Glutamatergic neuron (in vitro differentiated cells): Measurements from ENCODE around the gene SFMBT2. TPM values are rescaled to one million over a fixed set of nuclear protein-coding genes. Genes with fewer than 3 reads are reported as not detected.

Experiments used
- DNase-seq: peaks from one replicate; pipeline ENCODE4 v3.0.0; 2022
- H3K27ac Mint-ChIP-seq: one replicate; pipeline ENCODE4 v1.8.0; 2020; ENCODE audit warnings: mild to moderate bottlenecking, mixed read lengths, inconsistent platforms; ENCODE audit not compliant: unreplicated experiment
- H3K27me3 Mint-ChIP-seq: one replicate; pipeline ENCODE4 v1.8.0; 2020; ENCODE audit warnings: mild to moderate bottlenecking, moderate library complexity, mixed read lengths, inconsistent platforms; ENCODE audit not compliant: unreplicated experiment
- H3K36me3 Mint-ChIP-seq: one replicate; pipeline ENCODE4 v1.8.0; 2020; ENCODE audit warnings: mild to moderate bottlenecking, mixed read lengths, inconsistent platforms; ENCODE audit not compliant: unreplicated experiment
- H3K4me1 Mint-ChIP-seq: one replicate; pipeline ENCODE4 v1.8.0; 2020; ENCODE audit warnings: mild to moderate bottlenecking, low read depth, mixed read lengths, inconsistent platforms; ENCODE audit not compliant: unreplicated experiment
- H3K4me3 Mint-ChIP-seq: one replicate; pipeline ENCODE4 v1.8.0; 2020; ENCODE audit warnings: mild to moderate bottlenecking, mixed read lengths, inconsistent platforms; ENCODE audit not compliant: unreplicated experiment
- H3K9me3 Mint-ChIP-seq: one replicate; pipeline ENCODE4 v1.8.0; 2020; ENCODE audit warnings: mild to moderate bottlenecking, moderate library complexity, mixed read lengths, inconsistent platforms; ENCODE audit not compliant: unreplicated experiment
- CTCF ChIP-seq: fragments of 200-600 bp; sonication (generic); IDR thresholded peaks from one replicate; pipeline ENCODE4 v1.5.0; 2021; ENCODE audit not compliant: partially characterized antibody, unreplicated experiment
- total RNA-seq: library from RNA; stranded (reverse); fragmentation: NEBNext Ultra II Directional; extraction: Animal tissue kit (Norgen Biotek cat#: 25700); gene quantifications from one replicate; pipeline ENCODE4 v1.2.1, GENCODE V29; 2021; ENCODE audit not compliant: unreplicated experiment

The SFMBT2 gene
- total RNA-seq, 1 donor from 2014 or later: 9.1 TPM

GRCh38 chr10:7421526-7421925 lies 10.7 kb upstream of the SFMBT2 start:
- no peaks in the 10 kb centered on the region for H3K27me3 Mint-ChIP-seq
- H3K27ac Mint-ChIP-seq: no peak overlapping the region
- H3K4me1 Mint-ChIP-seq: peaks cover 11% of the 10 kb centered on the region
- H3K4me3 Mint-ChIP-seq: no peak overlapping the region
- peaks cover 2% of the 10 kb centered on the region for H3K9me3 Mint-ChIP-seq
- no peak for DNase-seq
- TF ChIP-seq CTCF: no peak
- H3K36me3 Mint-ChIP-seq: no peaks in the 10 kb centered on the region

GRCh38 chr10:7419998-7420397 lies 9.2 kb upstream of the SFMBT2 start:
- no peak for DNase-seq
- TF ChIP-seq CTCF: no peak
- Mint-ChIP-seq H3K4me1 (peaks cover 11% of the 10 kb centered on the region), H3K4me3 (no peak overlapping the region), H3K9me3 (peaks cover 2% of the 10 kb centered on the region), H3K27me3 (peaks cover 3% of the 10 kb centered on the region), H3K27ac (no peak overlapping the region), H3K36me3 (no peaks in the 10 kb centered on the region)

DNA sequence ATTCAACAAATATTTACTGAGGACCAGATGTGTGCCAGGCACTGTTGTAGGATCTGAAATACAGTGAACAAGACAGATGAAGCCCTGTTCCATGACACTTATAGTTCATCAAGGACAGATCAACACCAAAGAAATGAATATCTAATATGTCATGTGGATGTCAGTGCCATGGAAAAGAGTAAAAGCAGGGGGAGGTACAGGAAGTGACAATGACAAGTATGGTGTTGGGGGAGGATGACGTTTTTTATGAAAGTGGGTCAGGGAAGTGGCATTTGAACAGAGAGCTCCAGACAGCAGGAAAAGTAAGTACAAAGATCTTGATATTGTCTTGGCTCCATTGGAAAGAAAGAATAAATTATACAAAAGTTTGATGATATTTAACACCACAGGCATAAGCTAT lies 7.0 kb upstream of the SFMBT2 start:
- H3K27me3 Mint-ChIP-seq: peaks cover 6% of the 10 kb centered on the region

DNA sequence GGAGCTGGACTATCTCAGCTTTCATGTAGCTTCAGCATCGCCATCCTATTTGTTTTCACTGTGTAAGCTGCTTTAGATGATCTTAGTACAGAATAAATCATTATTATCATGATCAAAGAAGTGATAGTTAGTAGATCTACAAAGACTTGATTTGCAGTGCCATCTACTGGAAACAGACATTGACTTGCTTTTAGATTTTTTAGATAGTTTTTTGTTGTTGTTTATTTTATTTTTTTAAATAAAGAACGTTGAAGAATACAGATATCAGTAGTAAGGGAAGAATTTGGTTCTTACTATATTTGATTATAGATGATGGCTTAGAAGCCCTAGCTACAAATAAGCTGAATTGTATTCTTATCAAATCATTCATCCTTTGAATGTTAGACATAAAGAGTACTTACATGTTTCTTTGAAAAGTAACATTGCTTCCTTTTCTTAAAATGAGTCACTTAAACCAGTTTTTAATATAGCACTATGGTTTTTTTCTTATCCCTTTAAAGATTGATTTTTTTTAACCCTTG lies 6.3 kb upstream of the SFMBT2 start:
- Mint-ChIP-seq H3K36me3 (no peaks in the 10 kb centered on the region), H3K4me3 (no peak overlapping the region), H3K27ac (no peak overlapping the region), H3K4me1 (no peaks in the 10 kb centered on the region), H3K9me3 (peaks cover 2% of the 10 kb centered on the region), H3K27me3 (peaks cover 6% of the 10 kb centered on the region)
- no peak for TF ChIP-seq CTCF
- no peak for DNase-seq

More for the DNA sequence above, 7.0 kb upstream of the SFMBT2 start:
- Mint-ChIP-seq H3K27ac (no peak overlapping the region), H3K4me3 (no peak overlapping the region), H3K9me3 (peaks cover 2% of the 10 kb centered on the region), H3K4me1 (no peaks in the 10 kb centered on the region), H3K36me3 (no peaks in the 10 kb centered on the region)
- no peak for DNase-seq
- no peak for TF ChIP-seq CTCF

DNA sequence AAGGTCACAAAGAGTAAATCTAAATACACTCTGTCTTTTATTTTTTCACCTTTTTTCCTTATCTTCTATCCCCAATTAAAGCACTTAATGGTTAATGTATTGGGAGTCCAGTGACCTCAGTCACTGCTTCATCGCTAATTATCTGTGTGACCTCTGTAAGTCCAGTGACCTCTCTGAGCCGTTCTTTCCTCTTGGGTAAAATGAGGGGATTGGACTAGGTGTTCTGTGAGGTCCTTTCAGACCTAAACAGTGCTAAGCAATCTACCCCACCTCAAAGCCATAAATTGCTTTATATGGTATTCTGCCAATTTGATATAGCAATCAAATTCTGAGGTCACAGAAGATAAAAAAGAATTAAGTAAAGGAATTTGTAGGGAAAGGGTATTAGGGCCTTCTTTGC lies 3.9 kb upstream of the SFMBT2 start:
- Mint-ChIP-seq H3K27ac (no peak overlapping the region), H3K9me3 (peaks cover 7% of the 10 kb centered on the region), H3K36me3 (no peaks in the 10 kb centered on the region), H3K27me3 (peaks cover 12% of the 10 kb centered on the region), H3K4me1 (peaks cover 2% of the 10 kb centered on the region), H3K4me3 (no peak overlapping the region)
- no peak for DNase-seq
- TF ChIP-seq CTCF: no peak
